ENCODE data around the gene MRPL11. TPM values are rescaled to one million over a fixed set of nuclear protein-coding genes. Genes with fewer than 3 reads are reported as not detected.
"Not testable (repeated sequence)": the region's sequence is repeated elsewhere in the genome, so short reads cannot be mapped to it uniquely, and the experiment has no call there.

MRPL11 gene
- total and polyA plus RNA-seq, 2 of the 13 experiments (the other 11 are each of a cell fraction or from before 2014, with no cell fraction given) = 72.9 to 176 TPM

DNA sequence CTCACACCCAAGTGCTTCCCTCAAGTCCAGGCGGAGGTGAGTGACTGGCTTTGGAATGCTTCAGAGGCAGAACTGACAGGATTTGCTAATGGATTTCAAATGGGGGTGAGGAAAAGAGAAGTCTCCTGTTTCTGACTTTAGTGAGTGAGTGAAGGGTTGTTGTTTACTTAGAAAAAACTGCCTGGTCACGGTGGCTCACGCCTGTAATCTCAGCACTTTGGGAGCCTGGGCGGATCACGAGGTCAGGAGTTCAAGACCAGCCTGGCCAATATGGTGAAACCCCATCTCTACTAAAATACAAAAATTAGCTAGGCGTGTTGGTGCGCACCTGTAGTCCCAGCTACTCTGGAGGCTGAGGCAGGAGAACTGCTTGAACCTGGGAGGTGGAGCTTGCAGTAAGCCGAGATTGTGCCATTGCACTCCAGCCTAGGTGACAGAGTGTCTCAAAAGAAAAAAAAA is 6.7 kb downstream of the MRPL11 start:
- POLR2A ChIA-PET = not testable (repeated sequence)
- CTCF ChIA-PET (ENCODE audit: low intra/inter-chr PET ratio, low total read pairs) = interaction anchor here (1.4 kb wide), 1 partner anchor 24 kb away, joined by 5 read pairs; no protein-coding TSS in a partner anchor

DNA sequence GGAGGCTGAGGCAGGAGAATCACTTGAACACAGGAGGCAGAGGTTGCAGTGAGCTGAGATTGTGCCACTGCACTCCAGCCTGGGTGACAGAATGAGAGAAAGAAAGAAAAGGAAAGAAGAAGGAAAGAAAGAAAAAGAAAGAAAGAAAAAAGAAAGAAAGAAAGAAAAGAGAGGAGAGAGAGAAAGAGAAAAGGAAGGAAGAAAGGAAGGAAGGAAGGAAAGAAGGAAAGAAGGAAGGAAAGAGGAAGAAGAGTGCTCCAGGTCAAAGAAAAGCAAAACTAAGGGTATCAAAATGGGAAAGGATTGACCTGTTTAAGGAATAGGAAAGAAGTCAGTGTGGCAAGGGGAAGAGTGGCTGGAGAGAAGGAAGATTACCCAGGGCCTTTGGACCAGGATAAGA is 7.4 kb downstream of the MRPL11 start:
- FAIRE-seq; in situ Hi-C loops (cut with HindIII; ENCODE audit: extremely low pct_ligation_motif_present, low pct_unique_long_range_greater_than_20kb); H2AFZ ChIP-seq (ENCODE audit: low read length); H3K79me2 ChIP-seq (ENCODE audit: insufficient read depth, low read length); H3K27ac ChIP-seq (ENCODE audit: extremely low read length, insufficient read depth, low read length); BruUV-seq (replicated peaks); ATAC-seq; DNase-seq (ENCODE audit: low spot score); H3K4me3 ChIP-seq (replicated peaks in 1 of 3; ENCODE audit: insufficient read depth in 1 of 3, low read depth in 2 of 3, low read length in 3 of 3); H3K9ac ChIP-seq (ENCODE audit: insufficient read depth, low read depth, low read length); intact Hi-C loops (cut with micrococcal nuclease; ENCODE audit: unreplicated experiment); H3K4me2 ChIP-seq (ENCODE audit: low read depth, low read length); H4K20me1 ChIP-seq (ENCODE audit: insufficient read depth, low read length); H3K27me3 ChIP-seq (ENCODE audit: control insufficient read depth in 1 of 2, insufficient read depth in 2 of 2, low read length in 2 of 2); H3K9me3 ChIP-seq (ENCODE audit: low read length); H3K4me1 ChIP-seq (ENCODE audit: insufficient read depth, low read length): not testable (repeated sequence)
- POLR2A ChIA-PET = interaction anchor here (1.1 kb wide), 1 partner anchor 8 kb away, joined by 3 read pairs; no protein-coding TSS in a partner anchor
- H3K36me3 ChIP-seq (replicated peaks in 1 of 2; ENCODE audit: control insufficient read depth in 1 of 2, insufficient read depth in 2 of 2, low read length in 2 of 2) = peaks cover 4 to 13% of the 10 kb centered on the region in 2 experiments; a peak in 3 of 5 replicates
- CTCF ChIA-PET (ENCODE audit: low intra/inter-chr PET ratio, low total read pairs) = interaction anchor here (1.4 kb wide), 1 partner anchor 23 kb away, joined by 5 read pairs; no protein-coding TSS in a partner anchor

More for the DNA sequence above, 6.7 kb downstream of the MRPL11 start:
- H3K79me2 ChIP-seq (ENCODE audit: insufficient read depth, low read length); H2AFZ ChIP-seq (ENCODE audit: low read length); H3K27ac ChIP-seq (ENCODE audit: extremely low read length, insufficient read depth, low read length); H3K4me1 ChIP-seq (ENCODE audit: insufficient read depth, low read length); ATAC-seq; H4K20me1 ChIP-seq (ENCODE audit: insufficient read depth, low read length); intact Hi-C loops (cut with micrococcal nuclease; ENCODE audit: unreplicated experiment); H3K9ac ChIP-seq (ENCODE audit: insufficient read depth, low read depth, low read length); DNase-seq (ENCODE audit: low spot score); H3K27me3 ChIP-seq (ENCODE audit: control insufficient read depth in 1 of 2, insufficient read depth in 2 of 2, low read length in 2 of 2); H3K4me2 ChIP-seq (ENCODE audit: low read depth, low read length); H3K9me3 ChIP-seq (ENCODE audit: low read length); FAIRE-seq; H3K4me3 ChIP-seq (replicated peaks in 1 of 3; ENCODE audit: insufficient read depth in 1 of 3, low read depth in 2 of 3, low read length in 3 of 3); BruUV-seq (replicated peaks); in situ Hi-C loops (cut with HindIII; ENCODE audit: extremely low pct_ligation_motif_present, low pct_unique_long_range_greater_than_20kb): not testable (repeated sequence)
- WGBS (ENCODE audit: low lambda C conversion rate) = 89% methylated on average over 8 of the region's 8 CpGs
- peaks cover 7 to 19% of the 10 kb centered on the region in 2 experiments; a peak in 4 of 5 replicates for H3K36me3 ChIP-seq (replicated peaks in 1 of 2; ENCODE audit: control insufficient read depth in 1 of 2, insufficient read depth in 2 of 2, low read length in 2 of 2)

Data from HepG2 (cell line).